K562 (cell line): Measurements from ENCODE around the gene DYNLT3. TPM values are rescaled to one million over a fixed set of nuclear protein-coding genes. Genes with fewer than 3 reads are reported as not detected.

Source experiments
- ATAC-seq: fragments of 200-7000 bp; cut with Tn5 transposase; 3 replicates; pipeline ENCODE4 v1.9.1; 2020; ENCODE audit warnings: moderate library complexity
- BruUV-seq: library from RNA; stranded (reverse); fragments of 400-500 nt; replicated peaks from 2 replicates; lab custom pipeline; 2021; lab: Mats Ljungman, UMichigan
- CTCF ChIA-PET: fragments of 300-600 bp; formaldehyde crosslinking; extraction: SDS; loops from one replicate; lab custom pipeline; 2021; ENCODE audit warnings: low intra/inter-chr PET ratio; lab: Yijun Ruan, JAX
- POLR2A ChIA-PET: fragments of 300-600, 350-650 bp; sonication (Branson Sonifier 250); formaldehyde crosslinking; extraction: SDS; loops from one replicate; lab custom pipeline; 2021; ENCODE audit warnings: antibody characterized with exemption, inconsistent platforms; lab: Yijun Ruan, JAX
- DNase-seq, 4 experiments: peaks; one replicate each; pipeline versions ENCODE4 v3.0.0 to v3.0.0-alpha.2; 2011 to 2018; ENCODE audit warnings: low spot score in 3 of 4, mixed read lengths in 3 of 4; ENCODE audit errors: extremely low read depth in 1 of 4
- FAIRE-seq: peaks from 2 replicates; lab custom pipeline; 2011; peaks lifted over from hg19 to GRCh38; lab: Jason Lieb, UNC
- H2AFZ ChIP-seq: 2 replicates; pipeline ENCODE4 v1.6.0; 2011; ENCODE audit warnings: low read depth, low read length, control low read depth, inconsistent platforms
- H3K27ac ChIP-seq: fragments of 200-600 bp; 3 replicates; pipeline ENCODE4 v1.8.0; 2011; ENCODE audit warnings: low read depth, mild to moderate bottlenecking, control low read depth, inconsistent platforms, low read length, moderate library complexity, mixed read lengths; ENCODE audit errors: extremely low read depth
- H3K27me3 ChIP-seq, 2 experiments: fragments of 300-600 bp in 1 of 2; 2 replicates in 1 of 2; 3 replicates in 1 of 2; pipeline versions ENCODE4 v1.6.0 to v1.8.0; 2011; ENCODE audit warnings: inconsistent platforms in 2 of 2, low read length in 2 of 2, mild to moderate bottlenecking in 1 of 2, mixed read lengths in 1 of 2, moderate library complexity in 1 of 2; ENCODE audit not compliant: control insufficient read depth in 2 of 2, insufficient read depth in 2 of 2
- H3K36me3 ChIP-seq: fragments of 300-600 bp; 3 replicates; pipeline ENCODE4 v1.8.0; 2011; ENCODE audit warnings: mild to moderate bottlenecking, low read length, inconsistent platforms; ENCODE audit not compliant: control insufficient read depth, insufficient read depth
- H3K4me1 ChIP-seq, 2 experiments: fragments of 200-600 bp in 1 of 2; replicated peaks in 1 of 2; 2 replicates in 1 of 2; 3 replicates in 1 of 2; pipeline versions ENCODE4 v1.5.1 to v1.8.0; 2011; ENCODE audit warnings: inconsistent platforms in 2 of 2, low read length in 2 of 2, mild to moderate bottlenecking in 1 of 2, mixed read lengths in 1 of 2, moderate library complexity in 1 of 2; ENCODE audit not compliant: control insufficient read depth in 2 of 2, insufficient read depth in 2 of 2
- H3K4me2 ChIP-seq: 2 replicates; pipeline ENCODE4 v1.6.1; 2011; ENCODE audit warnings: low read length, control low read depth, inconsistent platforms, mixed read lengths; ENCODE audit not compliant: insufficient read depth
- H3K4me3 ChIP-seq: fragments of 200-600 bp; sonication (generic), shearing (Covaris generic); 2 replicates; pipeline ENCODE4 v1.5.1; 2016; ENCODE audit warnings: control low read depth, inconsistent platforms
- H3K79me2 ChIP-seq: fragments of 200-600 bp; 3 replicates; pipeline ENCODE4 v1.8.0; 2011; ENCODE audit warnings: low read length, inconsistent platforms; ENCODE audit not compliant: control insufficient read depth, insufficient read depth
- H3K9ac ChIP-seq, 2 experiments: 2 replicates each; pipeline versions ENCODE4 v1.6.0 to v1.6.1; 2011; ENCODE audit warnings: low read depth in 2 of 2, low read length in 2 of 2, control low read depth in 1 of 2, inconsistent platforms in 1 of 2, mild to moderate bottlenecking in 1 of 2, mixed read lengths in 1 of 2; ENCODE audit not compliant: insufficient read depth in 1 of 2
- H3K9me1 ChIP-seq: one replicate; pipeline ENCODE4 v1.6.0; 2011; ENCODE audit warnings: inconsistent platforms, mild to moderate bottlenecking, low read length, moderate library complexity; ENCODE audit not compliant: control insufficient read depth, insufficient read depth
- H3K9me3 ChIP-seq: replicated peaks from 2 replicates; pipeline ENCODE4 v1.5.1; 2011; ENCODE audit warnings: low read depth, low read length, inconsistent platforms; ENCODE audit not compliant: control insufficient read depth, insufficient read depth
- H4K20me1 ChIP-seq: replicated peaks from 2 replicates; pipeline ENCODE4 v1.6.1; 2011; ENCODE audit warnings: low read length, inconsistent platforms, mixed read lengths; ENCODE audit not compliant: control insufficient read depth, insufficient read depth
- CREB1 ChIP-seq, 2 experiments: sonication (generic) in 1 of 2; formaldehyde crosslinking in 1 of 2; IDR thresholded peaks; 2 replicates each; pipeline versions ENCODE4 v1.6.1 to v1.8.0; 2012 to 2022; ENCODE audit warnings: inconsistent platforms in 1 of 2, mild to moderate bottlenecking in 1 of 2, missing genetic modification reagents in 1 of 2, moderate library complexity in 1 of 2
- POLR2AphosphoS5 ChIP-seq: IDR thresholded peaks from 2 replicates; pipeline ENCODE4 v1.6.1; 2011; ENCODE audit warnings: mild to moderate bottlenecking, low read depth, low read length, moderate library complexity; ENCODE audit not compliant: control insufficient read depth, insufficient read depth
- ZNF253 ChIP-seq: fragments of 250-450 bp; sonication (Bioruptor Pico); conservative IDR thresholded peaks from 2 replicates; pipeline ENCODE4 v1.6.1; 2021; ENCODE audit warnings: mild to moderate bottlenecking
- WGBS: fragments of 100-300 bp; shearing (Covaris generic); methylation state at CpG from one replicate; pipeline ENCODE4 v1.1.6; 2016; ENCODE audit warnings: low coverage, mixed read lengths; ENCODE audit not compliant: insufficient coverage; ENCODE audit errors: missing lambda C conversion rate; 5-methylcytosine and 5-hydroxymethylcytosine counted together
- in situ Hi-C: fragments of 300-500 bp; cut with MboI; formaldehyde crosslinking; loops from 4 replicates; pipeline ENCODE4 v1.15.0; 2018; ENCODE audit warnings: inconsistent platforms, mixed read lengths
- intact Hi-C: fragments of 100-400 bp; cut with micrococcal nuclease; formaldehyde crosslinking; loops from 2 replicates; pipeline ENCODE4 v1.14.2; 2022
- polyA plus RNA-seq, 8 experiments: library from polyadenylated mRNA; depleted of rRNA in 4 of 8; stranded (reverse) in 5 of 8; unstranded in 3 of 8; fragments of >200 nt; fragmentation: Nextera tagmentation in 2 of 8; fragmentation: Illumina TruSeq in 1 of 8; extraction: Ambion mirVana in 2 of 8; extraction: Trizol in 1 of 8; gene quantifications; 2 replicates each; pipeline versions ENCODE4 v1.2.1 to v1.2.3, GENCODE V29; 2011 to 2014; ENCODE audit warnings: inconsistent platforms in 1 of 8, missing spikeins in 1 of 8
- total RNA-seq, 7 experiments: library from RNA; depleted of rRNA in 6 of 7; stranded (reverse); fragments of >200 nt in 6 of 7; fragmentation: Illumina TruSeq in 2 of 7; extraction: Trizol in 2 of 7; gene quantifications; 2 replicates each; pipeline versions ENCODE4 v1.2.1 to v1.2.3, GENCODE V29; 2011 to 2021; ENCODE audit warnings: low replicate concordance in 1 of 7
- TF ChIP-seq, protein P1 (sequence below): fragments of 200-600 bp; sonication (generic); IDR thresholded peaks from one replicate; pipeline ENCODE4 v1.6.1; 2012; ENCODE audit warnings: mild to moderate bottlenecking, low read depth, low read length, inconsistent platforms
- TF ChIP-seq, protein P2 (sequence below): sonication (generic); formaldehyde crosslinking; IDR thresholded peaks from 2 replicates; pipeline ENCODE4 v1.5.0; 2020; ENCODE audit warnings: missing genetic modification reagents

DYNLT3 gene
- total and polyA plus RNA-seq, 9 of the 15 experiments (the other 6 are each of a cell fraction or from before 2014, with no cell fraction given), result 4.5 to 17.5 (median 8.3) TPM

- ATAC-seq, result no peak
- no peak for DNase-seq
- no peaks in the 10 kb centered on the region for H3K9me3 ChIP-seq
- H2AFZ ChIP-seq, result no peak overlapping the region
- no peak overlapping the region for H3K4me2 ChIP-seq
- H3K4me1 ChIP-seq, result no peaks in the 10 kb centered on the region; a peak in 1 of 5 replicates
- POLR2A ChIA-PET, result interaction anchor here (0.8 kb wide), 1 partner anchor 21 kb away, joined by 3 read pairs; no protein-coding TSS in a partner anchor
- no TSS peak for BruUV-seq
- H4K20me1 ChIP-seq, result no peaks in the 10 kb centered on the region
- H3K36me3 ChIP-seq, result no peaks in the 10 kb centered on the region
- in situ Hi-C loops (loop anchor here (5.0 to 10.0 kb wide), 2 partner anchors 77 to 250 kb away; partner anchors contain the start of gene LANCL3), intact Hi-C loops (loop anchor here (1.0 to 10.0 kb wide), 5 partner anchors 79 to 350 kb away; no protein-coding TSS in a partner anchor)
- FAIRE-seq, result no peak
- H3K9ac ChIP-seq, result no peak overlapping the region
- 44% methylated on average over 1 of the region's 1 CpG for WGBS
- no peaks in the 10 kb centered on the region for H3K27me3 ChIP-seq
- H3K79me2 ChIP-seq, result no peaks in the 10 kb centered on the region
- H3K9me1 ChIP-seq, result no peaks in the 10 kb centered on the region
- CTCF ChIA-PET, result interaction anchor here (1.3 to 2.9 kb wide), 2 partner anchors 80 to 351 kb away, joined by 3 to 21 read pairs; no protein-coding TSS in a partner anchor
- H3K27ac ChIP-seq, result no peak overlapping the region
- no peak overlapping the region for H3K4me3 ChIP-seq
- TF ChIP-seq, protein P1, sequence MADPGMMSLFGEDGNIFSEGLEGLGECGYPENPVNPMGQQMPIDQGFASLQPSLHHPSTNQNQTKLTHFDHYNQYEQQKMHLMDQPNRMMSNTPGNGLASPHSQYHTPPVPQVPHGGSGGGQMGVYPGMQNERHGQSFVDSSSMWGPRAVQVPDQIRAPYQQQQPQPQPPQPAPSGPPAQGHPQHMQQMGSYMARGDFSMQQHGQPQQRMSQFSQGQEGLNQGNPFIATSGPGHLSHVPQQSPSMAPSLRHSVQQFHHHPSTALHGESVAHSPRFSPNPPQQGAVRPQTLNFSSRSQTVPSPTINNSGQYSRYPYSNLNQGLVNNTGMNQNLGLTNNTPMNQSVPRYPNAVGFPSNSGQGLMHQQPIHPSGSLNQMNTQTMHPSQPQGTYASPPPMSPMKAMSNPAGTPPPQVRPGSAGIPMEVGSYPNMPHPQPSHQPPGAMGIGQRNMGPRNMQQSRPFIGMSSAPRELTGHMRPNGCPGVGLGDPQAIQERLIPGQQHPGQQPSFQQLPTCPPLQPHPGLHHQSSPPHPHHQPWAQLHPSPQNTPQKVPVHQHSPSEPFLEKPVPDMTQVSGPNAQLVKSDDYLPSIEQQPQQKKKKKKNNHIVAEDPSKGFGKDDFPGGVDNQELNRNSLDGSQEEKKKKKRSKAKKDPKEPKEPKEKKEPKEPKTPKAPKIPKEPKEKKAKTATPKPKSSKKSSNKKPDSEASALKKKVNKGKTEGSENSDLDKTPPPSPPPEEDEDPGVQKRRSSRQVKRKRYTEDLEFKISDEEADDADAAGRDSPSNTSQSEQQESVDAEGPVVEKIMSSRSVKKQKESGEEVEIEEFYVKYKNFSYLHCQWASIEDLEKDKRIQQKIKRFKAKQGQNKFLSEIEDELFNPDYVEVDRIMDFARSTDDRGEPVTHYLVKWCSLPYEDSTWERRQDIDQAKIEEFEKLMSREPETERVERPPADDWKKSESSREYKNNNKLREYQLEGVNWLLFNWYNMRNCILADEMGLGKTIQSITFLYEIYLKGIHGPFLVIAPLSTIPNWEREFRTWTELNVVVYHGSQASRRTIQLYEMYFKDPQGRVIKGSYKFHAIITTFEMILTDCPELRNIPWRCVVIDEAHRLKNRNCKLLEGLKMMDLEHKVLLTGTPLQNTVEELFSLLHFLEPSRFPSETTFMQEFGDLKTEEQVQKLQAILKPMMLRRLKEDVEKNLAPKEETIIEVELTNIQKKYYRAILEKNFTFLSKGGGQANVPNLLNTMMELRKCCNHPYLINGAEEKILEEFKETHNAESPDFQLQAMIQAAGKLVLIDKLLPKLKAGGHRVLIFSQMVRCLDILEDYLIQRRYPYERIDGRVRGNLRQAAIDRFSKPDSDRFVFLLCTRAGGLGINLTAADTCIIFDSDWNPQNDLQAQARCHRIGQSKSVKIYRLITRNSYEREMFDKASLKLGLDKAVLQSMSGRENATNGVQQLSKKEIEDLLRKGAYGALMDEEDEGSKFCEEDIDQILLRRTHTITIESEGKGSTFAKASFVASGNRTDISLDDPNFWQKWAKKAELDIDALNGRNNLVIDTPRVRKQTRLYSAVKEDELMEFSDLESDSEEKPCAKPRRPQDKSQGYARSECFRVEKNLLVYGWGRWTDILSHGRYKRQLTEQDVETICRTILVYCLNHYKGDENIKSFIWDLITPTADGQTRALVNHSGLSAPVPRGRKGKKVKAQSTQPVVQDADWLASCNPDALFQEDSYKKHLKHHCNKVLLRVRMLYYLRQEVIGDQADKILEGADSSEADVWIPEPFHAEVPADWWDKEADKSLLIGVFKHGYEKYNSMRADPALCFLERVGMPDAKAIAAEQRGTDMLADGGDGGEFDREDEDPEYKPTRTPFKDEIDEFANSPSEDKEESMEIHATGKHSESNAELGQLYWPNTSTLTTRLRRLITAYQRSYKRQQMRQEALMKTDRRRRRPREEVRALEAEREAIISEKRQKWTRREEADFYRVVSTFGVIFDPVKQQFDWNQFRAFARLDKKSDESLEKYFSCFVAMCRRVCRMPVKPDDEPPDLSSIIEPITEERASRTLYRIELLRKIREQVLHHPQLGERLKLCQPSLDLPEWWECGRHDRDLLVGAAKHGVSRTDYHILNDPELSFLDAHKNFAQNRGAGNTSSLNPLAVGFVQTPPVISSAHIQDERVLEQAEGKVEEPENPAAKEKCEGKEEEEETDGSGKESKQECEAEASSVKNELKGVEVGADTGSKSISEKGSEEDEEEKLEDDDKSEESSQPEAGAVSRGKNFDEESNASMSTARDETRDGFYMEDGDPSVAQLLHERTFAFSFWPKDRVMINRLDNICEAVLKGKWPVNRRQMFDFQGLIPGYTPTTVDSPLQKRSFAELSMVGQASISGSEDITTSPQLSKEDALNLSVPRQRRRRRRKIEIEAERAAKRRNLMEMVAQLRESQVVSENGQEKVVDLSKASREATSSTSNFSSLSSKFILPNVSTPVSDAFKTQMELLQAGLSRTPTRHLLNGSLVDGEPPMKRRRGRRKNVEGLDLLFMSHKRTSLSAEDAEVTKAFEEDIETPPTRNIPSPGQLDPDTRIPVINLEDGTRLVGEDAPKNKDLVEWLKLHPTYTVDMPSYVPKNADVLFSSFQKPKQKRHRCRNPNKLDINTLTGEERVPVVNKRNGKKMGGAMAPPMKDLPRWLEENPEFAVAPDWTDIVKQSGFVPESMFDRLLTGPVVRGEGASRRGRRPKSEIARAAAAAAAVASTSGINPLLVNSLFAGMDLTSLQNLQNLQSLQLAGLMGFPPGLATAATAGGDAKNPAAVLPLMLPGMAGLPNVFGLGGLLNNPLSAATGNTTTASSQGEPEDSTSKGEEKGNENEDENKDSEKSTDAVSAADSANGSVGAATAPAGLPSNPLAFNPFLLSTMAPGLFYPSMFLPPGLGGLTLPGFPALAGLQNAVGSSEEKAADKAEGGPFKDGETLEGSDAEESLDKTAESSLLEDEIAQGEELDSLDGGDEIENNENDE, result no peak
- TF ChIP-seq, protein P2, sequence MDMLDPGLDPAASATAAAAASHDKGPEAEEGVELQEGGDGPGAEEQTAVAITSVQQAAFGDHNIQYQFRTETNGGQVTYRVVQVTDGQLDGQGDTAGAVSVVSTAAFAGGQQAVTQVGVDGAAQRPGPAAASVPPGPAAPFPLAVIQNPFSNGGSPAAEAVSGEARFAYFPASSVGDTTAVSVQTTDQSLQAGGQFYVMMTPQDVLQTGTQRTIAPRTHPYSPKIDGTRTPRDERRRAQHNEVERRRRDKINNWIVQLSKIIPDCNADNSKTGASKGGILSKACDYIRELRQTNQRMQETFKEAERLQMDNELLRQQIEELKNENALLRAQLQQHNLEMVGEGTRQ, result no peak
- TF ChIP-seq ZNF253 (CRISPR knock-in tag), result no peak
- TF ChIP-seq CREB1 (IDR thresholded peaks at IDR 0.05), result no peak
- TF ChIP-seq CREB1 (CRISPR knock-in tag; IDR thresholded peaks at IDR 0.05), result no peak
- no peak for TF ChIP-seq POLR2AphosphoS5
Measured at GRCh38 chrX:37824491-37825214, 22.7 kb downstream of the DYNLT3 start.
